ENCODE measurements around the gene CAPZA1.
"Not testable (repeated sequence)": the region's sequence is repeated elsewhere in the genome, so short reads cannot be mapped to it uniquely, and the experiment has no call there.

The CAPZA1 gene

GRCh38 chr1:112628516-112628915, 8.9 kb downstream of the CAPZA1 start:
- DNase-seq = no peak

- no peak for DNase-seq
Observed at GRCh38 chr1:112629256-112629655, 9.6 kb downstream of the CAPZA1 start.

GRCh38 chr1:112633628-112634027, 14.0 kb downstream of the CAPZA1 start:
- no peak for DNase-seq

- DNase-seq = no peak
Observed at GRCh38 chr1:112634367-112634766, 14.7 kb downstream of the CAPZA1 start.

- no peak for DNase-seq
Observed at GRCh38 chr1:112636056-112636455, 16.4 kb downstream of the CAPZA1 start.

GRCh38 chr1:112636597-112637253, 17.1 kb downstream of the CAPZA1 start:
- DNase-seq = no peak

GRCh38 chr1:112637254-112638109, 17.9 kb downstream of the CAPZA1 start:
- no peak for DNase-seq

GRCh38 chr1:112638110-112638428, 18.4 kb downstream of the CAPZA1 start:
- DNase-seq = no peak

GRCh38 chr1:112640437-112640836, 20.8 kb downstream of the CAPZA1 start:
- DNase-seq = not testable (repeated sequence)

- no peak for DNase-seq
Observed at GRCh38 chr1:112643080-112643479, 23.4 kb downstream of the CAPZA1 start.

GRCh38 chr1:112646225-112646624, 26.6 kb downstream of the CAPZA1 start:
- DNase-seq = no peak

GRCh38 chr1:112651205-112651604, 31.6 kb downstream of the CAPZA1 start:
- DNase-seq = no peak

- no peak for DNase-seq
Observed at GRCh38 chr1:112665857-112666256, 46.2 kb downstream of the CAPZA1 start.

- no peak for DNase-seq
Observed at GRCh38 chr1:112666946-112667345, 47.3 kb downstream of the CAPZA1 start.

GRCh38 chr1:112672009-112672408, 52.4 kb downstream of the CAPZA1 start:
- no peak for DNase-seq

- DNase-seq = no peak
Observed at GRCh38 chr1:112672842-112673241, 53.2 kb downstream of the CAPZA1 start.

GRCh38 chr1:112673592-112674439, 54.2 kb downstream of the CAPZA1 start:
- peak; percentile 82 for DNase-seq

GRCh38 chr1:112674440-112674985, 54.9 kb downstream of the CAPZA1 start, which contains the start of gene MOV10:
Gene MOV10, plus strand, starts transcription at chr1:112674659. Its CDS starts 254 bp downstream, at chr1:112674913.
- peak; percentile 87 for DNase-seq

GRCh38 chr1:112674986-112675727, 55.5 kb downstream of the CAPZA1 start:
- peak; percentile 74 for DNase-seq

GRCh38 chr1:112675728-112676381, 56.2 kb downstream of the CAPZA1 start:
- no peak for DNase-seq

- DNase-seq = no peak
Observed at GRCh38 chr1:112676543-112676942, 56.9 kb downstream of the CAPZA1 start.

- no peak for DNase-seq
Observed at GRCh38 chr1:112677501-112677900, 57.9 kb downstream of the CAPZA1 start.

Data from retina (tissue), 1 donor.